ENCODE measurements around the gene SND1. TPM values are rescaled to one million over a fixed set of nuclear protein-coding genes. Genes with fewer than 3 reads are reported as not detected.

SND1 gene
- total RNA-seq, 4 donors from 2014 or later, result 62.0 to 89.4 (median 82.1) TPM

- intact Hi-C loops (cut with DNase I; ENCODE audit: low total_unique reads), result no loop called here
- no peak overlapping the region for H3K4me3 ChIP-seq (ENCODE audit: low read depth, poor library complexity, severe bottlenecking)
Observed at GRCh38 chr7:127648986-127649385, 3.0 kb upstream of the SND1 start.

DNA sequence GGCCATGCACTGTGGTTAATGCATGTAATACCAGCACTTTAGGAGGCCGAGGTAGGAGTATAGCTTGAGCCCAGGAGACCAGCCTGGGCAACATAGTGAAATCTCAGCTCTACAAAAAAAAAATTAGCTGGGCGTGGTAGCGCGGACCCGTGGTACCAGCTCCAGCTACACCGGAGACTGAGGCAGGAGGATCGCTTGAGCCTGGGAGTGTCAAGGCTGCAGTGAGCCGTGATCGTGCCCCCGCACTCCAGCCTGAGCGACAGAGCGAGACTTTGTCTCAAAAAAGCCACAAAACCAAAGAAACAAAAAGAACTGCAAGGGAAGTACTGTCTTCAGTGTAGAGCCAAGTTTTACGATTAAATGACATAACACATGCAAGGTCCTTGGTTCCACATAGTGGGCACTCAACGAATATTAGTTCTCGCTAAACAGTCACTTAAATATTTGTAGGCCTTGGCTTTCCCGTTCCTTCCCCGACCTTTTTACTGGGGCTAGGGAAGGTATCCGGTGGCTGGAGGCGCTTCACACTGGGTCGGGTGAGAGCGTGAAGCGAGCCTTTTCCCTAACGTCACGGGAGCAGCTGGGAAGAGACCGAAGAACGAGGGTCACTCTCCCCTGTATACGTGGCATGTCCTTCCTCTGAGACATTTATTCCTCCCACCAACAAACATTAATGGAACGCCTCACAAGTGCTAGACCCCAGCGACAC lies 993 bp upstream of the SND1 start:
- 45 to 56% methylated on average over 28 to 29 of the region's 29 CpGs for WGBS, 2 donors
- intact Hi-C loops (cut with DNase I; ENCODE audit: low total_unique reads), result no loop called here
- H3K4me3 ChIP-seq (ENCODE audit: low read depth, poor library complexity, severe bottlenecking), result peak overlapping the region; percentile 87
- TF ChIP-seq CTCF (IDR thresholded peaks at IDR 0.05) (no peak), POLR2A (IDR thresholded peaks at IDR 0.05) (no peak)
- DNase-seq (ENCODE audit: low spot score in 2 of 2), result no peak

More at GRCh38 chr7:127648986-127649385, 3.0 kb upstream of the SND1 start:
- no peak for DNase-seq (ENCODE audit: low spot score in 2 of 2)
- TF ChIP-seq CTCF (IDR thresholded peaks at IDR 0.05), result no peak
- TF ChIP-seq POLR2A (IDR thresholded peaks at IDR 0.05), result no peak
- WGBS, 2 donors, result 81 to 88% methylated on average over 2 of the region's 2 CpGs

DNA sequence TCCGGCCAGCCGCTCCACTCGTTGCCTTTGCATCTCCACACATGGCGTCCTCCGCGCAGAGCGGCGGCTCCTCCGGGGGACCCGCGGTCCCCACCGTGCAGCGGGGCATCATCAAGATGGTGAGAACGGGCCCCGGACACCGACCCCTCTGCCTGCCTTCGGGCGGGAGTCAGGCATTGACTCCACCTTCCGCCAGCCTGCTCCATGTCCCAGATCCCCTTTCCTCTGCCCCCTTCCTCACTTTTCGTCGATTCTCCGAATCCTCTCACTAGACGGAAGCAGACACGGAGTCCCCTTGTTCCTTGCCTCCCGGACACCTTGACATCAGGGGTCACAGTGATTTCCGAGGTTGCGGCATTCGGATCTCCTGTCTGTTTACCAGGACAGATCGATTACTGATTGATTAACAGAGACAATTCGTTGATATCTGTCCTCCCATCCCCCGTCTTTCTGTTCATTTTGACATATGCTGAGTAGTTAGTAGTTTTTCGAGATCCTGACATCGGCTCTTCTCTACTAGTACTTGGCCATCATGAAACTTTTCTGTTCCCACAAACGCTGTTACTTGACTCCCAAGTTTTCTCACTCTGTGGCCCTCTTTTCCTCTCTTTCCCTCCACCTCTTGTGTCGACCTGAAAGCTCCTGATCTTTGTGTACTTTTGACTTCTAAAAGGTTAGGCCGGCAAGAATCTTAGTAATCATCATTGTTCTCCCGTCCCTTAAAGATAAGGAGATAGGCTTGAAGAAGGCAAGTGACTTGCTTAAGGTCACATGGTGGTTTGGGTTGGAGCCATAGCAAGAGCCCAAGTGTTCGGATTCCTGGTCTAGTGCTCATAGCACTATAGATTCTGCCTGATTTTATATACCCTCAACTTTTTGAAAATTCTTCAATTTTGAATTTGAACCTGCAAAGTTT lies 597 bp downstream of the SND1 start:
- H3K4me3 ChIP-seq (ENCODE audit: low read depth, poor library complexity, severe bottlenecking), result peak overlapping the region; percentile 87
- intact Hi-C loops (cut with DNase I; ENCODE audit: low total_unique reads), result no loop called here
- DNase-seq (ENCODE audit: low spot score in 2 of 2), result no peak
- TF ChIP-seq CTCF (IDR thresholded peaks at IDR 0.05), result no peak
- no peak for TF ChIP-seq POLR2A (IDR thresholded peaks at IDR 0.05)
- WGBS, 2 donors, result 1 to 2% methylated on average over 38 of the region's 38 CpGs

- 93 to 95% methylated on average over 4 of the region's 4 CpGs for WGBS, 2 donors
- intact Hi-C loops (cut with DNase I; ENCODE audit: low total_unique reads), result no loop called here
- DNase-seq (ENCODE audit: low spot score in 2 of 2), result no peak
- TF ChIP-seq CTCF (IDR thresholded peaks at IDR 0.05) (no peak), POLR2A (IDR thresholded peaks at IDR 0.05) (no peak)
- no peak overlapping the region for H3K4me3 ChIP-seq (ENCODE audit: low read depth, poor library complexity, severe bottlenecking)
Observed at GRCh38 chr7:127653396-127653795, 1.4 kb downstream of the SND1 start.

DNA sequence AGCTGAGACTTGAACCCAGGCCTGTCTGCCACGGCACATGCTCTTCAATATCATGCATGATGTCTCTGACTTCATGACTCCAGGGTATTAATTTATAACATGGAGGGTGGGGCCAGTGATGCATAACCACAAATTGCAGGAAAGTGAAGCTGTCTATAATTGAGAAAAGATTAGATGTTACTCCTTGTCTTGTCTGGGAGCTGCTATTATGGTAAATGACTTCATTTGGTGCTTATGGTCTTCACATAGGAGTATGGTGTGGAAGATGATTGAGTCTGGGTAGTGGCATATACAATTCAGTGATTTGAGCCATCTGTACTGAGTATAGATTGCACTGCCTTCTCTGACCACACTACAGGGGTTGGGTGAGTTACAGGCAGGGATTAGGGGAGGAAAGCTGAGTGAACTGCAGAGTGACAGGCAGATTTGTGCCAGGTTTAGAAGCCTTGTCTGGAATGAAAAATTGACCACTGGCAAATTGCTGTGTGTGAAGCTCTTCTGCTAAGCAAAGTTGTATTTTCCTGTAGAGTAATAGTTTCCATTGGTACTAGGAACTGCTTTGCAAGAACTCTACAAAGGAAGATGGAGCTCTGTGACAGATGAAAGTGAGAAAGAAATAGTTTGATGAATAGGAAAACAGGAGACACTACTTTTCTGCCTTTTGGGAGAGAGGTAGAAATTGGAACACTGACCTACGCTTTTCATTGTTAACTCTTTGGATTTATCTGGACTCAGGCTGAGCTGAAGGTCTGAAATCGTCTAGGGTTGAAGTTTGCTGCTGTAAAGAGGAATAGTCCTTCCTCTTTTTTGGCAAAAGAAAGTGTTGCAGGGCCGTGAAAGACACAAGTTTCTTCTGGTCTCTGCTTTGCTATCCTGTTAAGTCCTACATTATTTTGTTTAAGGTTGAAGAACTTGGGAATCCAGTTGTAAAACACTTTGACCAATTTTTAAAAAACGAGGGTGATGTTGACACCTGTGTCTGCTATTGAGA lies 2.7 kb downstream of the SND1 start:
- DNase-seq (ENCODE audit: low spot score in 2 of 2), result no peak
- no peak overlapping the region for H3K4me3 ChIP-seq (ENCODE audit: low read depth, poor library complexity, severe bottlenecking)
- intact Hi-C loops (cut with DNase I; ENCODE audit: low total_unique reads), result no loop called here
- WGBS, 2 donors, result 63 to 70% methylated on average over 5 of the region's 5 CpGs
- TF ChIP-seq CTCF (IDR thresholded peaks at IDR 0.05), result no peak
- no peak for TF ChIP-seq POLR2A (IDR thresholded peaks at IDR 0.05)
